Measurements from ENCODE around the gene TSR3.

The TSR3 gene

GRCh38 chr16:1322407-1322806 lies 29.3 kb downstream of the TSR3 start:
- DNase-seq, result no peak

DNA sequence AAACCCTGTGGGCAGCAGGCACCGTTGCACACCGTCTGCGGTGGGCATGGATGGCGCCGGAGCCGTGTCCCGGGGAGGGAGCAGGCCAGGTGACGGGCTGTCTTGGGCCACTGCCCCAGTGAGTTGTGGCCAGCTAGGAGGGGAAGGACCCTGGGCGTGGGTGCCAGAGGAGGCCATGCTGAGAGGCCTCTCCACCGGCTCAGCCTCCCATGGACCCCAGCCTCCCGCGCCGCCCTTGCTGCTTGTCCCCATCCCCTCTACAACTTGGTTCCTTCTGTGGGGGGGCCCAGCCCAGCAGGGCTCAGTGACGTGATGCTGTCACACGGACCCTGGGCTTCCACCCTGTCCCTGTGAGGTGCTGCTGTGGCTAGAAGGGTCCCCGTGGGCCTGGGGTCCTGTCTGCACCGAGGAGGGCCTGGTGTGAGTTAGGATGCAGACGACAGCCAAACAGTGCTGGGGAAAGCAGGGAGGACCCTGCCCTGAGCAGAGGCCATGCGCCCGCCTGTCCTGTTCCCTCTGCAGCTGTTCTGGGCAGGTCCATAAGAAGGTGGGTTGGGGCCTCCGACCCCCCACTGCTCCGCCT lies 30.9 kb downstream of the TSR3 start:
- no peak for DNase-seq

GRCh38 chr16:1320097-1320496 lies 31.6 kb downstream of the TSR3 start:
- DNase-seq, result no peak

DNA sequence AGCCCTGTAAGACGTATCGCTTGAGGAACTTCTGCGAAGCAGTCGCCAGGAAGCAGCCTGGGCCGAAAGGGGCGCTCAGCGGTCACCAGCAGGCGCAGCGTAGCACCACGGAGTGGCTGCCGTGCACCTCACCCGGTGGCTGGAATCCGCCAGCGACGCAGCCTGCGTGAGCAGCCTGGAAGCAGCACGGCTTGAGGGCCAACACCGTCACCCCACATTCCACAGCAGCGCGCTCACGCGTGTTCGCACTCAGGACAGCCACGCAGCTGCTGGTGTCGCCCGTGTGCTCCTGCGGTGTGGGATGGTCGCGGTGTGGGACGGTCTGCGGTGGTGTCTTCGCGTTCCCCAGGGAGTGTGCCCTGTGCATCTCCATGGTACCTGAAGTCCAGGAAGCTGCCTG lies 32.6 kb downstream of the TSR3 start:
- DNase-seq, result no peak

DNA sequence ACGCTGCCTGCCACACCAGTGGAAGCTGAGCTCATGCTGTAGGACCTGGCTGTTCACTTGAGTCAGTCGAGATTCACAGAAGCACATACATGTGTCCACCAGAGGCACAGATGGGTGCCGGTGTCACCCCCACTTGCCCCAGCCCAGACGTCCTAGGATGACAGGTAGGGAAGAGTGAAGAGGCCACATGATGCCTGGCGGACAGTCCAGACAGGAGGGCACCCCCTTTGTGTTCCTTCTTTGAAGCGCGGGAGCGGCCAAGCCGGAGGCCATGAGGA lies 33.5 kb downstream of the TSR3 start:
- no peak for DNase-seq

DNA sequence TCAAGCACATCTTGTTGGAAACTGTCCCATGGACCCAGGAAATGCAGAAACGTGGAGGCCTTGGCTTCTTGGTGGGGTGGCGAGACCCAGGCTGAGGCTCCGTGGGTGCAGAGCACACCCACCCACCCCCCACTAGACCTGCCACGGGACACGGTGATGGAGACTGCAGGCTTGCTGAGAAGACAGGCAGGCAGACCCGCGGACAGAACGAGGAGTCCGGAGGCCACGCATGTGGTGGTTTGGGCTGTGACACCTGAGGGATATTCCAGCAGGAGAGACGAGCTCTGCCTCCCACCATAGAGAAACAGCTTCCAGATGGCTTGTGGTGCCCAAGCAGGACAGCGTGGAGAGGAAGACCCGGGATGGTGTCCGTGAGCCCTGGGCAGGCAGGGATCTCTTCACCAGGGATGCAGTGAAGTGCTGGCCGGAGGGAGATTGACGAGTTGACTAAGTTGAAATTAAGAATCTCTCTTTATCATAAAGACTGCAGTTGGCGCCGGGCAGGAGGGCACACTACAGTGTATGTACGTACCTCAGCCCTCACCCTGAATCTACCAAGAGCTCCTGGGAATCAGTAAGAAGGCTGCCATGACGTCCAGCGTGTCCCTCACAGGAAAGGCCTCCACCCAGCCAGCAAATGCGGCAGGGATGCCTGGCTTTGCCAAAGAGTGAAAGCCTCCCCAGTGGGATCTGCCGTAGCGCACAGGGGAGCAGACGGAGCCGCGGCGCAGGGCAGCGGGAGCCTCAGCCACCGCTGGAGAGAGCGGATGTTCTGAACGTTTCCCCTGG lies 34.0 kb downstream of the TSR3 start:
- DNase-seq, result no peak

- no peak for DNase-seq
Observed at GRCh38 chr16:1316033-1316405, 35.7 kb downstream of the TSR3 start.

DNA sequence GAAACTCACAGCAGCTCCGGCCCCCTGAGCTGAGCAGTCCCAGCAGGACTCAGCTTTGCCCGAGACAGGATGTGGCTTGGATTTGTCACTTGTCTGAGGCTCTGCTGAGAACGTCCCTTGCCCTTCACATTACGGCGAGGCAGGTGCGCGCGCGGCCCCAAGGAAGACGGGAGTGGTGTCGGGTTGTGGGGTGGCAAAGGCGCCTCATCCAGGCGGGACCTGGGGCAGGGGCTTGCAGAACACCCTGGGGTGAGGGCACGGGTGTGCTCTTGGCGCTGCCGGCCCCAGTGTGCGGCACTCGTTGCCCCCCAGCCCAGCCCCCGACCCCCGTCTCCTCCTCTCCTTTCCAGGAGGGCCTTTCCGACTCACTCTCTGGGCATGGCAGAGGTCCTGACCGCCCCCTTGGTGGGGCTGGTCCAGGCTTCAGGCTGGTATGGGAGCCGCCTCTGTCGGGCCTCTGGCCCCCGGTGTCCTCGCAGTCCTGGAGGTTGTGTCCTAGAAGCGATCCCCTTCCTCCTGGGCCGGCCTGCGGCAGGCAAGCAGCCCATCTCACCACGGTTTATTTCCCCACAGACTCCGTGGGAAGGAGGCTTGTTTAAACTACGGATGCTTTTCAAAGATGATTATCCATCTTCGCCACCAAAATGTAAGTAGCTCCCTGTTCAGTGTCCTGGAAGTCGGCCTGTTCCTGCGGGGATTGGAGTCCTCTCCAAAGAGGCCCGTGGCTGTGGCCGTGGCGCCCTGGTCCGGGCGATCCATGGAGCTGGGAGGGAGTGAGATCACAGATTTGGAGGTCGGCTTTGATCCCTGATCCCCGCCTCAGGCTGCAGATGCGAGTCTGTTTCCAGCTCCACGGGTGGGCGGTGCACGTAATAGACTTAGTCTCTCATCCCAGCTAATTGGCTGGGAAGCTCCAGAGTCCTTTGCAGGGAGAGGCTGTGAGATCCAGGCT lies 36.3 kb downstream of the TSR3 start:
- DNase-seq, result no peak

GRCh38 chr16:1314399-1315068 lies 37.1 kb downstream of the TSR3 start:
- DNase-seq, result no peak

- DNase-seq, result no peak
Observed at GRCh38 chr16:1313721-1314369, 37.8 kb downstream of the TSR3 start.

DNA sequence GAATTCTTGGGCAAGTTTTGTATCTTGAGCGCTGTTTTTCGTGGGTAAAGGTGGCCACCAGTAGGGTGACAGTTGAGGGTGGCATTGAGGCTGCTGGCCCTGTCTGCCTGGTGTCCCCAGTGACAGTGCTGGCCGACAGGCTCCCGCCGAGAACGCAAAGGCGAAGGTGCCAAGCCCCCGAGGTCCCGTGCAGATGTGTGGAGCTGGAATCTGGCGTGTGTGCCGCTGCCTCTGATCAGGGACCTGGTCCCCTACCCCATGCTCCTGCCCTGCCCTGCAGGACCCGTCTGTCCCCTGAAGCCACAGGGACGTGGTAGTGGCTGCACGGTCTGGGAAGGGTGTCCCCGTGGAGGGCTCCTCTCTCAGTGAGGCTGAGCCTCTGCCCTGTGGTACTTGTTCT lies 38.8 kb downstream of the TSR3 start:
- DNase-seq, result no peak

DNA sequence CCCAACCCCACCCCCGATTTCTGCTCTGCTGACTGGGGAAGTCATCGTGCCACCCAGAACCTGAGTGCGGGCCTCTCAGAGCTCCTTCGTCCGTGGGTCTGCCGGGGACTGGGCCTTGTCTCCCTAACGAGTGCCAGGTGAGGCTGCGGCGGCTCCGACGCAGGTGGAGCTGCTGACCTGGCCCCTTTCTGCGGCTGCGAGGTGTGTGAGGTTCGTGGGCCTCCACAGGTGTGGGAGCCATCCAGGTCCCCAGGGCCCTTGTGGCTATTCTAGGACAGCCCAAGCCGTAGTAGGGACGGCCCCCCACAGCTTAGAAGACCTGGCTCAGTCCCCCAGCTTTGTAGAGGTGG lies 39.2 kb downstream of the TSR3 start:
- no peak for DNase-seq

- no peak for DNase-seq
Observed at GRCh38 chr16:1311738-1312466, 39.8 kb downstream of the TSR3 start.

DNA sequence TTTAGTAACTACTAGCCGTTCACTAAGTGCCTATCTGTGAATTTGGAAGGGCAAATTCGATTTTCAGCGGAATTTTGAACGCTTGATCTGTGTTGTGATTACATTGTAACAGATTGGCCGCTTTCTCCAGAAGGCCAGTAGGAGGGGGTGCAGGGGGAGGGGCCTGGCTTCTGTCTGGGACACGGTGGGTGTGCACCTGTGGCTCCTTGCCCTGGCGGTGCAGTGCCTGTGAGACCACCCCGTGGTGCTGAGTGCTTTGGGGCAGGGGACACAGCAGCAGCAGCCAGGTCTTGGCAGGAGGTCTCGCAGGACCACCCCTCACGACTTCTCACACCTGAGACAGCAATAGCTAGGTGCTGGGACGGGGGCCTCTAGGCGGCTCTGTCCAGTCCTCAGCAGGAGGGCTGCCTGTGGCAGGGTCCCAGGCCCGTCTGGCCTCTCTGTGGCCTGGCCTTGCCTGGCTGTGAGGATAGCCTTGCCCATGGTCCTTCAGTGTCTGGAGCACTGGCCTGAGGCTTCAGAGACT lies 40.4 kb downstream of the TSR3 start:
- DNase-seq, result no peak

DNA sequence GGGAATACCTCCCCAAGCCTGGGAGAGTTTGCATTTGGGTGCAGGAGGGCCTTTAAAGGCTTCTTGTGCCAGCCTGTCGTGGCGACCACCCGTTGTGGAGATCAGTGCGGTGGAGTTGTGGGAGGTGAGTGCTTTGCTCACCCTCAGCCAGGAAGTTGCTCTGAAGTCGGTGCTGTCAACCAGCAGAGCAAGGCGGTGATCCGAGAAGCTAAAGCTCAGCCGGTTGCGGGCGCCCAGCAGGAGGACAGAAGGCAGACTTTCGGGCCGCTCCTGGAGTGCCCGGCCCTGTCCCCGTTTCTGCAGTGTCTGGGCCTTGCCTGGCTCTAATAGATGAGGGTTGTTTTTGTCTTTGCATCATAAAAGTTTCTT lies 40.9 kb downstream of the TSR3 start:
- no peak for DNase-seq

GRCh38 chr16:1309888-1310831 lies 41.5 kb downstream of the TSR3 start:
- DNase-seq, result no peak

DNA sequence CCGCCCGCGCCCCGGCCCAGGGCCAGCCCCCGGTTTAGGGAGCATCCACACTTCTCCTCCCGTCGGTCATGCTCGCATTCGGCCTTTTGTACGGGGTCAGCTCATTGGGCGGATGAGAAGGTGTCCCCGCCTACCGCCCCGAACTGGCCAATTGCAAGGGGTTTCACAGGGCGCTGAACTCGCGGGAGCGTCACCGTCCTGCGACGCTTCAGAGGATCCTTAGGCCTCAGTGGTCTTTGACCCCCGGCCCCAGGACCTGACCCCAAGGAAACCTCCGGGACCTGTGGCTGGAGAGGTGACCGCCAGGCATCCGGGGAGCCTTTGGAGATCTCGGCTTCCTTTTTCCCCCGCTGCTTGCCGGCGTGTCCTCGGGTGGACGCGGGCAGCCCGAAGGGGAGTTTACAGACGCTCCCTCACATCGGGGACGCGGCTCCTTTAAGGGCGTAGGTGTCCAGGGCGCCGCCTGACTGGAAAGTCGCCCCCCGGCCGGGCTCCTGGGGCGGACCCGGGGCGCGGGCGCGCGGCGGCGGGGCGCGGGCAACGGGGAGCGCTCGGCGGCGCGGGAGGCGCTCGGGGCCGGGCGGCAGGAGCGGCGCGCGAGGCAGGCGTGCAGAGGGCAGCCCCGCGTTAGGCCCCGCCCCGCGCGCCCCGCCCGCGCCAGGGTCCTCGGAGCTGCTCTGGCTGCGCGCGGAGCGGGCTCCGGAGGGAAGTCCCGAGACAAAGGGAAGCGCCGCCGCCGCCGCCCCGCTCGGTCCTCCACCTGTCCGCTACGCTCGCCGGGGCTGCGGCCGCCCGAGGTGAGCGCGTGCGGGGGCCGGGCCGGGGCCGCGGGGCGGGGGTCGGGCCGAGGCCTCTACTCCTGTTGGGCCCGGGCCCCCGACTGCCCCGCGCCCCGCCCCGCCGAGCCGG lies 42.4 kb downstream of the TSR3 start, which contains the start of gene UBE2I:
Gene UBE2I, plus strand, starts transcription at position 660 of the 909 bp plus-strand sequence. CDS start 4,395 bp downstream, outside the sequence.
- DNase-seq, result peak; percentile 99

- no peak for DNase-seq
Observed at GRCh38 chr16:1308036-1308976, 43.4 kb downstream of the TSR3 start.
